Memory B cell (primary cell): ENCODE data around the gene APOD.
A peak's percentile ranks its signal among the peaks of the same experiment; 100 is the strongest.

Source experiments
- ATAC-seq: fragments of 150-1000 bp; cut with Tn5 transposase; 2 replicates; pipeline ENCODE4 v1.10.0; 2021; ENCODE audit warnings: low read depth, mild to moderate bottlenecking, moderate library complexity
- DNase-seq, 2 donors: peaks; one replicate each; pipeline ENCODE4 v3.0.0; 2022; ENCODE audit warnings: low spot score in 2 of 2
- H3K27ac Mint-ChIP-seq: one replicate; pipeline ENCODE4 v1.8.0; 2022; ENCODE audit warnings: mild to moderate bottlenecking, moderate library complexity, mixed read lengths
- H3K27me3 Mint-ChIP-seq: one replicate; pipeline ENCODE4 v1.8.0; 2022; ENCODE audit warnings: mixed read lengths
- H3K36me3 Mint-ChIP-seq: one replicate; pipeline ENCODE4 v1.8.0; 2022; ENCODE audit warnings: mild to moderate bottlenecking, mixed read lengths
- H3K4me1 Mint-ChIP-seq: one replicate; pipeline ENCODE4 v1.8.0; 2022; ENCODE audit warnings: mixed read lengths
- H3K4me3 Mint-ChIP-seq: one replicate; pipeline ENCODE4 v1.8.0; 2022; ENCODE audit warnings: mild to moderate bottlenecking, moderate library complexity, mixed read lengths
- H3K9me3 Mint-ChIP-seq: one replicate; pipeline ENCODE4 v1.8.0; 2022; ENCODE audit warnings: mixed read lengths

APOD gene

DNA sequence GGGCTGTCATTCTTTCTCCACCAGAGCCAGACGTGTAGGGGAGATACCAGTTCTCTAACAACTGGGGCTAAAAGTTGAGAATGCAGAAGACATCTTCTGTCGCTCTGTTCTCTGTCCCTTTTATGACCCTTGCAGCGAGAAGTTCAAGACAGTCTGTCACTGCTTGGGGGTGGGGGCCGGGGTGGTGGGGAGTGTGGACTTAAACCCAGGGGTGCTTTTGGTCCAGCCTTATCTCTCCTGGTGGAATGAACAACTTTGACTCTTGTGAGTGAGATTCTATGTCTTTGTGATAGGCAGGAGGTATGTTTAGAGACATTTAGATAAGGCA lies 767 bp upstream of the APOD start:
- no peak for DNase-seq
- Mint-ChIP-seq H3K4me1 (peaks cover 2% of the 10 kb centered on the region), H3K27me3 (peaks cover 1% of the 10 kb centered on the region), H3K4me3 (no peak overlapping the region), H3K27ac (no peak overlapping the region), H3K9me3 (no peaks in the 10 kb centered on the region), H3K36me3 (no peaks in the 10 kb centered on the region)
- no peak for ATAC-seq

DNA sequence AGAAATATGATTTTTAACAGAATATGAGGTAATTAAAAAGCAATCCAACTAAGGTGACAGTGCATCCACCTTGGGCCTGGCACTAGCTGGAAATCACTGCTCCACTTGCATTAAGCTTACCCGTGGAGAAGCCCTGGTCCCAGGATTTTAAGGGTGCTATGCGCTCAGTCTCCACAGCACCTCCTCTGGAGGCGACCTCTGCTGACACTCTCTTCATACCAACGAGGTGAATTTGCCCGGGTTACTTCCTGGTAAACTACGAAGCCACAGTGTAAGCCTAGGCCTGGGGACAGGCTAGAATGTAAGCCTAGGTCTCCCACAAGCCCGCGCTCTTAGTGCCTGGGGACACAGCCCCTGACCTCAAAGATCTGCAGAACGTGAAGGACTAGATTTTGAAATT lies 793 bp downstream of the APOD start:
- no peak overlapping the region for H3K4me3 Mint-ChIP-seq
- DNase-seq = no peak
- peaks cover 2% of the 10 kb centered on the region for H3K4me1 Mint-ChIP-seq
- H3K36me3 Mint-ChIP-seq = no peaks in the 10 kb centered on the region
- no peaks in the 10 kb centered on the region for H3K9me3 Mint-ChIP-seq
- H3K27ac Mint-ChIP-seq = no peak overlapping the region
- ATAC-seq = no peak
- peaks cover 1% of the 10 kb centered on the region for H3K27me3 Mint-ChIP-seq

GRCh38 chr3:195580744-195581443 lies 2.8 kb downstream of the APOD start:
- DNase-seq = no peak
- no peaks in the 10 kb centered on the region for H3K36me3 Mint-ChIP-seq
- H3K27me3 Mint-ChIP-seq = peaks cover 1% of the 10 kb centered on the region
- no peaks in the 10 kb centered on the region for H3K9me3 Mint-ChIP-seq
- H3K4me3 Mint-ChIP-seq = no peak overlapping the region
- H3K27ac Mint-ChIP-seq = no peak overlapping the region
- peaks cover 2% of the 10 kb centered on the region for H3K4me1 Mint-ChIP-seq
- no peak for ATAC-seq

DNA sequence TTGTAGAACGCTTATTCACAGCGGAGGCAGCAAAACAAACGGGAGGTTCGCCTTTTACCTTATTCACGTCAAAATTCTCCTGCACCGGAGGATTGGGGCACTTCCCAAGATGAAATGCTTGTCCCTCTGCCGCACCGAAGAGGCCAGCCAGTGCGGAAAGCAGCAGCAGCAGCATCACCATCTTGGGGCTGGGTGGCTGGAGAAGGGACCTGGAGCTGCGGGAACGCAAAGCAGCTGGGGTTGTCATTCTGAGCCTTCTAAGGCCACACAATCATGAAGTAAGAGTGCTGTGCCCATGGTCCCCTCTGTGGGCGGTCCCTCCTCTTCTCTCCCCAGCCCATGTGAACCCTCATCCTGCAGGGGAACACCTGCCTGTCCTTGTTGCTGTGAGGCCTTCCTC lies 4.5 kb downstream of the APOD start:
- Mint-ChIP-seq H3K4me3 (no peak overlapping the region), H3K9me3 (no peaks in the 10 kb centered on the region), H3K27ac (no peak overlapping the region), H3K4me1 (peaks cover 2% of the 10 kb centered on the region), H3K36me3 (no peaks in the 10 kb centered on the region), H3K27me3 (peaks cover 1% of the 10 kb centered on the region)
- DNase-seq (no peak), ATAC-seq (no peak)

GRCh38 chr3:195578565-195578964 lies 5.2 kb downstream of the APOD start:
- H3K27me3 Mint-ChIP-seq = no peaks in the 10 kb centered on the region
- H3K36me3 Mint-ChIP-seq = no peaks in the 10 kb centered on the region
- H3K4me3 Mint-ChIP-seq = no peak overlapping the region
- ATAC-seq = no peak
- H3K4me1 Mint-ChIP-seq = no peaks in the 10 kb centered on the region
- no peak for DNase-seq
- no peak overlapping the region for H3K27ac Mint-ChIP-seq
- H3K9me3 Mint-ChIP-seq = no peaks in the 10 kb centered on the region

GRCh38 chr3:195577645-195578177 lies 6.0 kb downstream of the APOD start:
- ATAC-seq (no peak), DNase-seq (no peak)
- Mint-ChIP-seq H3K36me3 (no peaks in the 10 kb centered on the region), H3K4me1 (no peaks in the 10 kb centered on the region), H3K27ac (no peak overlapping the region), H3K4me3 (no peak overlapping the region), H3K27me3 (no peaks in the 10 kb centered on the region), H3K9me3 (no peaks in the 10 kb centered on the region)

DNA sequence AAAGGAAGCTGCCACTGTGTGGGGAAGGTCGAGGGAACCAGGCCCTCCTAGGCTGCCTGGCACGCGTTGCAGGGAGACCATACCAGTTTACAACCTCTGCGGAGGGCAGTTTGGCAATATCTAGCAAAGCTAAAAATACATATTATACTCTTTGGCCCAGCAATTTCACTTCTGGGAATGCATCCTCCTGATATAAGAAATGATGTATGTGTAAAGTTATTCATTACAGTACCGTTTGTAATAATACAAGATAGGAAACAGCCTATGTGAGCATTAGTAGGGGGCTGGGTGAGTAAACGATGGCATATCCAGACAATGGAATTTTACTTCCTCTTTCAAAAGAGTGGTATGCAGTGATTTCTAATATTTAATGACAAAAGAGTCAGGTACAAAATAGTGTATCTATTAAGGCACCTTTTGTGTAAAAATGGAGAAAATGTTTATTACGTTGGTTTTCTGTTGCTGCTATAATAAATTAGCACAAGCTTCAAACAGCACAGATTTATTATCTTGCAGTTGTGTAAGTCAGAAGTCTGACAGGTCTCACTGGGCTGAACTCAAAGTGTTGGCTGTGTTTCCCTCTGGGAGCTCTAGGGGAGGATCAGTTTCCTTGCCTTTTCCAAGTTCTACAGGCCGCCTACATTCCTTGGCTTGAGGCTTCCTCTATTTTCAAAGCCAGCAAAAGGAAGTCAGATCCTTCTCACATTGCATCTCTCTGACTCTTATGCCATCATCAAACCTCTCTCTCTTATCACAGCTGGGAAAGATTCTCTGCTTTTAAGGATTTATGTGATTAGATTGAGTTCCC lies 9.0 kb downstream of the APOD start:
- DNase-seq = no peak
- Mint-ChIP-seq H3K36me3 (no peaks in the 10 kb centered on the region), H3K27me3 (no peaks in the 10 kb centered on the region), H3K4me1 (peaks cover 9% of the 10 kb centered on the region), H3K9me3 (no peaks in the 10 kb centered on the region), H3K27ac (no peak overlapping the region), H3K4me3 (no peak overlapping the region)
- no peak for ATAC-seq

DNA sequence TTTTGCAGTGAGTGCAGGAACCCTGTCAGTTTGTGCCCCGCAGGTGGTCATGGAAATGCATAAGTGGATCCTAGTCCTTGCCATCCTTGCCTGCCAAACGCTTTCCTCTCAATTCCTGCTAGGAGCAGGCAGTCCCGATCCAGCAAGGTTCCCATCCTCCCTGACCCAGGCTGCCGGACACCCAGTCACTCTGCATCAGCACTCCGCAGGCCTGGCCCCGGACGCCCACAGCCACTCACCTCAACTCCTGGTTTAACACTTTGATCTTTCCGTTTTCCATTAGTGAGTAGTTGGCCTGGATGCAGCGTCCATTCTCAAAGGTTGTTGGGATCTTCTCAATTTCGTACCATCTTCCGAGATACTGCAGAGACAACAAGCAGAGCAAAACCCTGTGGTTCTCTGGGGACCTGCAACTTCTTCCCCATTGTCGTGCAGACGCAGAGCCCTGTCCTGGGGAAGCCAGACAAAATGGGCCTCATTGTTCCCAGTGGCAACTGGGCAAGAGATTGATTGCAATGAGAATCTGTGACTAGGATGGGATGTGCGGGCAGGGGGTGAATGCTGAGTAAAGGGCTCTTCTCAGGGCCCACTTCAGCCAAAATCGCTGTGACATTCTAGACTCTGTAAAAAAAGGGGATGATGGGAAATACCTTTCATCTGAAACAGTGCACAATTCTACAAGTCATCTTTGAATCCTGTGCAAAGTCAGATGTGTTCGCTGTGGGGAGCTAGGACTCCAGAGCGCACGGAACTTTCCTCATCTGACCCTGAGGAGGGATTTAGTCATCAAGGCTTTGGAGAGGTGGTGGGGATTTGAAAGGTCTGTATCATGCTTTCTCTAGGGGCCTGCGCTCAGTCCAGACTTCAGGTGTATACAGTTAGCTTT lies 9.9 kb downstream of the APOD start:
- ATAC-seq (no peak), DNase-seq (no peak)
- Mint-ChIP-seq H3K4me3 (no peak overlapping the region), H3K4me1 (peaks cover 13% of the 10 kb centered on the region), H3K36me3 (no peaks in the 10 kb centered on the region), H3K27ac (no peak overlapping the region), H3K27me3 (no peaks in the 10 kb centered on the region), H3K9me3 (no peaks in the 10 kb centered on the region)

DNA sequence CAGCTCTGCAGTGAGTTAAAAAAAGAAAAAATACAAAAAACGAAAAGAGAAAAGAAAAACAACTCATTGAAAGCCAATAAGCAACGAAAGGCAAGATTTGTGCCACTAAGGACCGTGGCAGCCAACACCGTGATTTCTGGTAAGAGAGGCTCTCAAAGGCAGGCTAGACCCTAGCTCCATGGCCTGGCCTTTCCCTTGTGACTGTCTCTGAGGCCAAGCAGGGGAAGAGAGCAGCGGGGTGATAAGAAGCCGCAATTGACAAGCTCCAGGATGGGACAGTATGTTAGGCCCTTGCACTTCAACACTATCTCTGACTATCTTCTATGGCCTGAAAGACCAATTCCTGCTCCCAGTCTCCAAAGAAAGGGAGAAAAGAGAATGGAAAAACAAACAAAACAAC lies 12.4 kb downstream of the APOD start:
- Mint-ChIP-seq H3K27ac (no peak overlapping the region), H3K4me1 (peaks cover 19% of the 10 kb centered on the region), H3K27me3 (no peaks in the 10 kb centered on the region), H3K9me3 (no peaks in the 10 kb centered on the region), H3K36me3 (no peaks in the 10 kb centered on the region), H3K4me3 (no peak overlapping the region)
- ATAC-seq = no peak
- no peak for DNase-seq

DNA sequence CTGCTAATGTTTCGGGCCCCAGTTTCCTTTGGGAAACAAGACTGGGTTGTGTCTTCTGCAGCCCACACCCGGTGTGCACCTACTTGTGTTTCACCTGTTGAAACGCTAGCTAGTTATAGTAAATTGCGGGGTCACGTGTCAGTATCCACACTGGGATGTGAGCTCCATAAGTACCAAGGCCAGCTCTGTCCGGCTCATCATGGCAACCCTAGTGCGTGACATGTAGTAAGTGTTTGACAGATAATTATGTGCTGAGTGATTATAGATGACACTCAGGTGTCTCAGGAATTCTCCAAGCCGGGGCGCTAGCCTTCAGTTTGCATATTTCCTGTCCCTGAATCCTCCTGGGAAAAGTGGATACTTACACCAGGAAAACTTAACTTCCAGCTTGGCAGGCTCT lies 12.8 kb downstream of the APOD start:
- Mint-ChIP-seq H3K9me3 (no peaks in the 10 kb centered on the region), H3K4me1 (peaks cover 19% of the 10 kb centered on the region), H3K4me3 (no peak overlapping the region), H3K27me3 (no peaks in the 10 kb centered on the region), H3K27ac (no peak overlapping the region), H3K36me3 (no peaks in the 10 kb centered on the region)
- ATAC-seq (no peak), DNase-seq (no peak)

- Mint-ChIP-seq H3K4me3 (no peak overlapping the region), H3K36me3 (no peaks in the 10 kb centered on the region), H3K27ac (no peak overlapping the region), H3K4me1 (peaks cover 19% of the 10 kb centered on the region), H3K27me3 (no peaks in the 10 kb centered on the region), H3K9me3 (no peaks in the 10 kb centered on the region)
- DNase-seq (no peak), ATAC-seq (no peak)
These were observed 13.4 kb downstream of the APOD start for GRCh38 chr3:195570344-195570743.

GRCh38 chr3:195568630-195569029 lies 15.1 kb downstream of the APOD start:
- H3K4me1 Mint-ChIP-seq = peaks cover 19% of the 10 kb centered on the region
- H3K36me3 Mint-ChIP-seq = no peaks in the 10 kb centered on the region
- peak; percentile 64 for ATAC-seq
- DNase-seq = no peak
- H3K9me3 Mint-ChIP-seq = no peaks in the 10 kb centered on the region
- peak overlapping the region; percentile 28 for H3K4me3 Mint-ChIP-seq
- H3K27me3 Mint-ChIP-seq = no peaks in the 10 kb centered on the region
- H3K27ac Mint-ChIP-seq = no peak overlapping the region

- Mint-ChIP-seq H3K9me3 (no peaks in the 10 kb centered on the region), H3K4me1 (peaks cover 19% of the 10 kb centered on the region), H3K36me3 (no peaks in the 10 kb centered on the region), H3K27ac (no peak overlapping the region), H3K4me3 (no peak overlapping the region), H3K27me3 (no peaks in the 10 kb centered on the region)
- ATAC-seq (no peak), DNase-seq (no peak)
These were observed 16.9 kb downstream of the APOD start for GRCh38 chr3:195566797-195567196.

GRCh38 chr3:195565716-195566115 lies 18.0 kb downstream of the APOD start:
- peaks cover 18% of the 10 kb centered on the region for H3K4me1 Mint-ChIP-seq
- no peak for ATAC-seq
- no peaks in the 10 kb centered on the region for H3K9me3 Mint-ChIP-seq
- H3K36me3 Mint-ChIP-seq = no peaks in the 10 kb centered on the region
- DNase-seq = no peak
- H3K4me3 Mint-ChIP-seq = no peak overlapping the region
- H3K27me3 Mint-ChIP-seq = no peaks in the 10 kb centered on the region
- H3K27ac Mint-ChIP-seq = no peak overlapping the region
